GM12891 (cell line): ENCODE data around the gene DOCK4.

Source experiments
- DNase-seq: peaks from one replicate; pipeline ENCODE4 v3.0.0; 2011; ENCODE audit warnings: low spot score; ENCODE audit not compliant: insufficient read length
- FAIRE-seq: peaks from 2 replicates; lab custom pipeline; 2011; peaks lifted over from hg19 to GRCh38; lab: Jason Lieb, UNC
- PAX5 ChIP-seq: IDR thresholded peaks from 2 replicates; pipeline ENCODE4 v1.6.1; 2011; ENCODE audit warnings: low read length, moderate library complexity, mild to moderate bottlenecking; ENCODE audit not compliant: insufficient read depth, severe bottlenecking
- POLR2A ChIP-seq: IDR thresholded peaks from 2 replicates; pipeline ENCODE4 v1.6.1; 2011; ENCODE audit warnings: low read depth, low read length, control low read depth
- POLR2AphosphoS5 ChIP-seq: IDR thresholded peaks from 2 replicates; pipeline ENCODE4 v1.6.1; 2011; ENCODE audit warnings: low read depth, low read length, control low read depth
- POU2F2 ChIP-seq: IDR thresholded peaks from 2 replicates; pipeline ENCODE4 v1.6.1; 2011; ENCODE audit warnings: low read depth, mild to moderate bottlenecking, control low read depth, low read length, moderate library complexity
- SPI1 ChIP-seq: IDR thresholded peaks from 2 replicates; pipeline ENCODE4 v1.6.1; 2011; ENCODE audit warnings: low read depth, low read length, control low read depth
- TAF1 ChIP-seq: IDR thresholded peaks from 2 replicates; pipeline ENCODE4 v1.6.1; 2011; ENCODE audit warnings: low read depth, low read length, control low read depth

Gene DOCK4

DNA sequence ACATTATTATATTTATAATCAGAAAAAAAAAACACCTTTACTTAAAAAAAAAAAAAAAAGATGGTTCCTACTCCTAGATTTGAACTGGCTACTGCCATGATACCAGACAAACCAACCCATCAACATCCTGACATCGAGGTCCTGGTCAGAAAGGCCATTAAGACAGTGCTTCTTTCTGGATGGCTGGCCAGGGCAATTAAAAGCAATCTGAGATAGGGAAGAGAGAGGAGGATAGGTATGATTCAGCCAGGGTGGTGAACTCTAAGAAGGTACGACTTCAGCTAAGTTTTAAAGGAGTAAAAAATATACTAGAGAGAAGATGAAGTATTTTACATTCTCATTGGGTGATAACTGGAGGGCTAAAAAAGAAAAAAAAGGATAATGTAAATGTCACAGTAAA lies 139.0 kb downstream of the DOCK4 start:
- DNase-seq = no peak
- no peak for TF ChIP-seq SPI1
- TF ChIP-seq POLR2A = no peak
- TF ChIP-seq PAX5 = no peak
- no peak for TF ChIP-seq POU2F2
- TF ChIP-seq POLR2AphosphoS5 = no peak
- TF ChIP-seq TAF1 = no peak
- FAIRE-seq = no peak

- DNase-seq (no peak), FAIRE-seq (no peak)
- TF ChIP-seq TAF1 (no peak), POLR2A (no peak)
Observed at GRCh38 chr7:112065758-112066157, 140.4 kb downstream of the DOCK4 start.

DNA sequence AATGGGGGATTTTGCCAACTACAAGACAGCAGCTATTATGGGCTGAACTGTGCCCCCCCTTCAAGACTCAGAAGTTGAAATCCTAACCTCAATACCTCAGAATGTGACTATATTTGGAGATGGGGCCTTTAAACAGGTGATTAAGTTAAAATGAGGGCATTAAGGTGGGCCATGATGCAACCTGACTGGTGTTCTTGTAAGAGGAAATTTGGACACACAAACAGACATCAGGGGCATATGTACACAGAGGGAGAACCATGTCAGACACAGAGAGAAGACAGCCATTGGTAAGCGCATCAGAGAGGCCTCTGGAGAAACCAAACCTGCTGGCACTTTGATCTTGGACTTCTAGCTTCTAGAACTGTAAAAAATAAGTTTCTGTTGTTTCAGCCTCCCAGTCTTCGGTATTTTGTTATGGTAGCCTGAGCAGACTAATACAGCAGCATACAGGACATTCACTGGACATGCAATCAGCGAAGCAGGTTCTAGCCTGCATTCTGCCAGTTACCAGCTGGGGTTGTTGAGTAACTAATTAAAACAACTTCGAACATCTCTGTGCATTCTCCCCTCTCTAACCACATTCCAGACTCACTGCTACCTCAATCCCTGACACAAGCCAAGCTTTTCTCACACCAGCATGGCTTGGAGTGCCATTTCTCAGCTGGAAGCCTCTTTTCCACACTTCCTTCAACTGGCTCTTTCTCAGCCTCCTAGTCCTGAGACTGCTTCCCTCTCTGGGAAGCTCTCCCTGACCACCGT lies 141.4 kb downstream of the DOCK4 start:
- TF ChIP-seq POU2F2 (no peak), POLR2AphosphoS5 (no peak), SPI1 (no peak), TAF1 (no peak), POLR2A (no peak), PAX5 (no peak)
- peak; percentile 28 for FAIRE-seq
- no peak for DNase-seq

DNA sequence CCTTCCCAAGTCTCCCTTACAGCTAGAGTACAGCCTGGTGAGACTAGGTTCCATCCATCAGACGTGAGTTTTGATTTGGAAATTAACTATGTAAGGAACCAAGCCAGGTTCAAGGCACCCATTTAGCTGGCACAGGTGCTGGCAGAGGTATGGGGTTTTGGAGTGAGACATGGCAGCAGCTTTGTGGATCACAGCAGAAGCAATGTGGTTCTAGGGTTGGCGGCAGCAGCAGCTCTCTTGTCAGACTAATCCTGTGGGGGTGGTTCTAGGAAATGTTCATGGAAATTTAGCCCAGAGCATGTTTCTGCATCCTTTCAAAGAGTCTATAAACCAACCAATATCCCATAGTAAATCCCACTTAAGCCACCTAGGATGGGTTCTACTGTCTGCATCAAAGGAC lies 142.2 kb downstream of the DOCK4 start:
- TF ChIP-seq PAX5 (no peak), POLR2AphosphoS5 (no peak), SPI1 (no peak), TAF1 (no peak), POU2F2 (no peak), POLR2A (no peak)
- FAIRE-seq (no peak), DNase-seq (no peak)

- TF ChIP-seq POLR2A = no peak
- TF ChIP-seq PAX5 = no peak
- no peak for TF ChIP-seq POU2F2
- no peak for TF ChIP-seq POLR2AphosphoS5
- TF ChIP-seq TAF1 = no peak
- TF ChIP-seq SPI1 = no peak
- FAIRE-seq = peak; percentile 23
- no peak for DNase-seq
Observed at GRCh38 chr7:112061051-112061450, 145.1 kb downstream of the DOCK4 start.

- no peak for FAIRE-seq
- DNase-seq = no peak
- no peak for TF ChIP-seq SPI1
- TF ChIP-seq POU2F2 = no peak
- TF ChIP-seq POLR2A = no peak
- no peak for TF ChIP-seq POLR2AphosphoS5
- TF ChIP-seq PAX5 = no peak
- no peak for TF ChIP-seq TAF1
Observed at GRCh38 chr7:112060625-112061024, 145.6 kb downstream of the DOCK4 start.

DNA sequence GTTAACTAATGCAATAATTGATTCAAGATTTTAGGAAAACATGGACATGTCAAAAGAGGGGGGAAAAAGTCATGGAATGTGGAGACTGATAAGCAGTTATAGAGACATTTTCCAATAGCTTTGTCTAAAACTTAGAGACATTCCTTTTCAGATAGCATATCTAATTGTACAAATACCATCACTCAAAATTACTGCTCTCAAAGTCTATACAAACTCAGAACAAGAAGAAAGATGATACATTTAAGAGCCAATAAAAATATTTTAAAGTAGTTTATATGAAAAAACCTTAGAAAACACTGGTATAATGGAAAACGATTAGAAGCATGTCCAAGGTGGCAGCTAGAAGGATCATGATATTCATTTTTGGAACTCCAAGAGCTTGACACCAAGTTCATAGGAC lies 146.5 kb downstream of the DOCK4 start:
- FAIRE-seq = no peak
- TF ChIP-seq POLR2A = no peak
- no peak for DNase-seq

- DNase-seq = no peak
- FAIRE-seq = no peak
- TF ChIP-seq POLR2A (no peak), TAF1 (no peak), SPI1 (no peak), POLR2AphosphoS5 (no peak), PAX5 (no peak), POU2F2 (no peak)
Observed at GRCh38 chr7:112058686-112059085, 147.5 kb downstream of the DOCK4 start.

DNA sequence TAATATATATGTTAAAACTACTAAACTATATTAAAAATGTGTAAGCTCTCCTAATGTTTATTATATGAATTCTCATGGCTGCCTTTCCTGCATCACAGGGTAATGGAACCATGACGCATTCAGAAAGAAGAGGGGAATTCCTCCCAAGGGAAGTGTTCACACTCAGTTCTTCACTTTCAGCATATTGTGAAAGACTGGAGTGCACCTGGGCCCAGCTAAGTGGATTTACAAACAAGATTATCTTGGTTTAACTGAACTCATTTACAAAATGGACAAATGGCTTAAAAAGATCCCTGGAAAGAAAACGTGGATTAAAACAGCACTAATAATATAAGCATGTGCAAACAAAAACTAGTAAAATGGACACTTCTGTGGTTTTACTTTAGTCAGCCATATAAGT lies 149.8 kb downstream of the DOCK4 start:
- no peak for FAIRE-seq
- TF ChIP-seq SPI1 = peak; percentile 63
- TF ChIP-seq POLR2A = no peak
- TF ChIP-seq PAX5 = no peak
- no peak for DNase-seq

DNA sequence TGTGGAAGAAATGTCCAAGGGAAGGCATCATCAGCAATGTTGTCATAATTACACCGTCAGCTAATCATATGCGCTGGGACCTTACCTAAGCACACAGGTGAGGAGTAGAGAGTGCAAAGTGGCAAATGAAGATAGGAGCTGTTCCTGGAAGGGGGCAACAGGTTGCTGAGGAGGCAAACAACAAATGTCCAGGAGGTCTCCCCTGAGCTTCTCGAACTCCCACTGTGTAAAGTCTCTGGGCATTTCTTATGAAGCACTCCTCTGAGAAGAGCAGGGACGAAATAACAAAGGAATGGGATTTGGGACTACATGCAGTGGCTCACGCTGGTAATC lies 152.5 kb downstream of the DOCK4 start:
- DNase-seq = no peak
- no peak for TF ChIP-seq SPI1
- TF ChIP-seq POLR2A = no peak
- no peak for TF ChIP-seq POLR2AphosphoS5
- no peak for TF ChIP-seq PAX5
- no peak for TF ChIP-seq POU2F2
- TF ChIP-seq TAF1 = no peak
- FAIRE-seq = no peak
